Neural cell (in vitro differentiated cells): ENCODE measurements around the gene PPFIA1. TPM values are rescaled to one million over a fixed set of nuclear protein-coding genes. Genes with fewer than 3 reads are reported as not detected.

ENCODE experiments used
- H2AFZ ChIP-seq: fragments of 200-600, 300-800 bp; sonication (generic), shearing (Covaris generic); 2 replicates; pipeline ENCODE4 v1.6.0; 2014; ENCODE audit warnings: low read depth, mild to moderate bottlenecking, antibody characterized with exemption, low read length, moderate library complexity
- H3F3A ChIP-seq: fragments of 200-600 bp; shearing (Covaris generic); 2 replicates; pipeline ENCODE4 v1.6.1; 2016; ENCODE audit warnings: mild to moderate bottlenecking, moderate library complexity, mixed read lengths, antibody characterized with exemption, low read length; ENCODE audit not compliant: insufficient read depth, poor library complexity, severe bottlenecking
- H3K27ac ChIP-seq: fragments of 200-600, 300-800 bp; sonication (generic), shearing (Covaris generic); 2 replicates; pipeline ENCODE4 v1.5.1; 2014; ENCODE audit warnings: mild to moderate bottlenecking, low read length, moderate library complexity
- H3K27me3 ChIP-seq: fragments of 300-800, 200-600 bp; sonication (generic), shearing (Covaris generic); 2 replicates; pipeline ENCODE4 v1.6.0; 2014; ENCODE audit warnings: mild to moderate bottlenecking, low read depth, low read length, moderate library complexity; ENCODE audit not compliant: insufficient read depth
- H3K36me3 ChIP-seq: fragments of 300-800, 200-600 bp; sonication (generic), shearing (Covaris generic); 2 replicates; pipeline ENCODE4 v1.5.1; 2014; ENCODE audit warnings: mild to moderate bottlenecking, antibody characterized with exemption, low read length, moderate library complexity; ENCODE audit not compliant: insufficient read depth
- H3K4me2 ChIP-seq: fragments of 300-800, 200-600 bp; sonication (generic), shearing (Covaris generic); 2 replicates; pipeline ENCODE4 v1.6.0; 2014; ENCODE audit warnings: mild to moderate bottlenecking, low read length
- H3K4me3 ChIP-seq: fragments of 300-800, 200-600 bp; sonication (generic), shearing (Covaris generic); 2 replicates; pipeline ENCODE4 v1.5.1; 2014; ENCODE audit warnings: mild to moderate bottlenecking, low read length, moderate library complexity
- H3K79me2 ChIP-seq: fragments of 200-600 bp; shearing (Covaris generic); replicated peaks from 2 replicates; pipeline ENCODE4 v1.6.0; 2014; ENCODE audit warnings: mild to moderate bottlenecking, low read length, moderate library complexity; ENCODE audit not compliant: insufficient read depth
- H3K9ac ChIP-seq: fragments of 300-800, 200-600 bp; sonication (generic), shearing (Covaris generic); 2 replicates; pipeline ENCODE4 v1.6.1; 2016; ENCODE audit warnings: mild to moderate bottlenecking, low read length, mixed read lengths
- H3K9me2 ChIP-seq: fragments of 200-600 bp; shearing (Covaris generic); 2 replicates; pipeline ENCODE4 v1.6.1; 2016; ENCODE audit warnings: mild to moderate bottlenecking, low read length, mixed read lengths; ENCODE audit not compliant: insufficient read depth
- H3K9me3 ChIP-seq: fragments of 200-600, 300-800 bp; sonication (generic), shearing (Covaris generic); 2 replicates; pipeline ENCODE4 v1.6.1; 2016; ENCODE audit warnings: mild to moderate bottlenecking, mixed run types, low read length, moderate library complexity, mixed read lengths
- H4K20me1 ChIP-seq: fragments of 200-600 bp; shearing (Covaris generic); 2 replicates; pipeline ENCODE4 v1.6.1; 2016; ENCODE audit warnings: mild to moderate bottlenecking, mixed run types; ENCODE audit not compliant: insufficient read depth
- EP300 ChIP-seq: fragments of 450-650 bp; conservative IDR thresholded peaks from 2 replicates; pipeline ENCODE4 v1.6.1; 2014; ENCODE audit warnings: antibody characterized with exemption, mild to moderate bottlenecking, moderate library complexity; ENCODE audit not compliant: poor library complexity, severe bottlenecking
- EZH2 ChIP-seq: fragments of 200-600, 300-800 bp; shearing (Covaris generic), sonication (generic); IDR thresholded peaks from 2 replicates; pipeline ENCODE4 v1.6.1; 2014; ENCODE audit warnings: antibody characterized with exemption, low read length, borderline replicate concordance, mild to moderate bottlenecking; ENCODE audit not compliant: insufficient read depth, poor library complexity, severe bottlenecking
- MXI1 ChIP-seq: fragments of 450-650 bp; conservative IDR thresholded peaks from 2 replicates; pipeline ENCODE4 v1.6.1; 2014; ENCODE audit warnings: antibody characterized with exemption, mild to moderate bottlenecking; ENCODE audit not compliant: poor library complexity, severe bottlenecking
- POLR2AphosphoS5 ChIP-seq: IDR thresholded peaks from 2 replicates; pipeline ENCODE4 v1.6.1; 2012
- RAD21 ChIP-seq: fragments of 450-650 bp; conservative IDR thresholded peaks from 2 replicates; pipeline ENCODE4 v1.6.1; 2014; ENCODE audit warnings: antibody characterized with exemption, mild to moderate bottlenecking, moderate library complexity
- SMC3 ChIP-seq: fragments of 450-650 bp; conservative IDR thresholded peaks from 2 replicates; pipeline ENCODE4 v1.6.1; 2014; ENCODE audit warnings: antibody characterized with exemption, mild to moderate bottlenecking, moderate library complexity; ENCODE audit not compliant: poor library complexity
- TAF1 ChIP-seq: IDR thresholded peaks from 2 replicates; pipeline ENCODE4 v1.6.1; 2012; ENCODE audit warnings: low read depth
- polyA minus RNA-seq: library from RNA; depleted of rRNA, polyadenylated mRNA; stranded (reverse); fragments of >200 nt; gene quantifications from 2 replicates; pipeline ENCODE4 v1.2.3, GENCODE V29; 2014
- polyA plus RNA-seq: library from polyadenylated mRNA; depleted of rRNA; stranded (reverse); fragments of >200 nt; gene quantifications from 2 replicates; pipeline ENCODE4 v1.2.3, GENCODE V29; 2014
- TF ChIP-seq, protein P1 (sequence below): fragments of 450-650 bp; IDR thresholded peaks from 2 replicates; pipeline ENCODE4 v1.5.1; 2014; ENCODE audit warnings: antibody characterized with exemption, mild to moderate bottlenecking, moderate library complexity; ENCODE audit not compliant: poor library complexity, severe bottlenecking
- TF ChIP-seq, protein P2 (sequence below): IDR thresholded peaks from 2 replicates; pipeline ENCODE4 v1.6.1; 2012; ENCODE audit warnings: borderline replicate concordance

Gene PPFIA1
- polyA plus RNA-seq: 45.9 and 48.9 TPM in 2 replicates
- 55.8 and 63.3 TPM in 2 replicates for polyA minus RNA-seq

DNA sequence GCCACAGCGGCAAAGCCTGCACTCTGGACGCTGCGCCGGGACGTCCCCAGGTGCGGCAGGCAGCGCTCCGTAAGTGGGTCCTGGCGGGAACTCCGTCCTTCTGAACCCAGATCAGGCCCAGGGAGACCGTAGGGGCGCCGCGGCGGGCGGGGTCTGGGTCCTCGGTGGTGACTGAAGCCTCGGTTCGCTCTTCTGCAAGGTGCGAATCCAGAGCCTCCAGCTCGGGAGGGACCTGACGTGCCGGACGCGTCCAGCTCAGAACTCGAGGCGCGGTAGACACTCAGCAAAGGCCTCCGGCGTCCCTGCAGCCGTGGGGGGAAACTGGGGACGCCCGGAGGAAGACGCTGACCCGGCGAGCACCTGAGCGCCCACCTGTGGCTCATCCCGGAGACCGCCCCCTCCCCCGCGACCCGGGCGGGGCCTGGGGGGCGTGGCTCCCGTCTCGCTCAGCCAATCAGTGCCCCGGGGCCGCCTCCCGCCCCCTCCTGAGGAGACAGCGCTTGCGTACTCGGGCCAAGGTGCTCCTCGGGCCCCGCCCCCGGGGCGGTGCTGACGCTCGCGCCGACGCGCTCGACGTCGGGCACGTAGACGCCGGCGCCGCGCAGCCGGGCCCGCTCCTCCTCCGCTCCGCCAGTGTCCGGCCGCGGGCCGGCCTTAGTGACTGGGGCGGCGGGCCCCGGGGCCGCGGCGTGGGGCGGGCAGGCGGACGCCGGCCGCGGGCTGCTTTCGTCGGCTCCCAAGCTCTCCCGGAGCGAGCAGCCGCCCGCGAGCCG, at the start of gene PPFIA1:
Gene PPFIA1, plus strand, starts transcription at position 587 of the 773 bp plus-strand sequence. CDS start 1,483 bp downstream, outside the sequence.
- Histone ChIP-seq H3K4me2 (peak within 1 kb of the TSS; percentile 97), H3K27ac (peak within 1 kb of the TSS; percentile 24), H3K36me3 (no peaks in the 10 kb centered on the region), H3K9ac (peak within 1 kb of the TSS; percentile 72), H3K9me3 (no peaks in the 10 kb centered on the region), H3K79me2 (peaks cover 22% of the 10 kb centered on the region), H3K4me3 (peak within 1 kb of the TSS; percentile 97), H4K20me1 (no peaks in the 10 kb centered on the region), H3K27me3 (no peaks in the 10 kb centered on the region), H3F3A (no peaks in the 10 kb centered on the region), H2AFZ (peak within 1 kb of the TSS; percentile 96), H3K9me2 (no peaks in the 10 kb centered on the region)
- TF ChIP-seq EP300 (no peak), POLR2AphosphoS5 (peak; percentile 79), SMC3 (no peak), EZH2 (no peak), MXI1 (no peak), TAF1 (no peak), RAD21 (peak; percentile 22)
- TF ChIP-seq, protein P1, sequence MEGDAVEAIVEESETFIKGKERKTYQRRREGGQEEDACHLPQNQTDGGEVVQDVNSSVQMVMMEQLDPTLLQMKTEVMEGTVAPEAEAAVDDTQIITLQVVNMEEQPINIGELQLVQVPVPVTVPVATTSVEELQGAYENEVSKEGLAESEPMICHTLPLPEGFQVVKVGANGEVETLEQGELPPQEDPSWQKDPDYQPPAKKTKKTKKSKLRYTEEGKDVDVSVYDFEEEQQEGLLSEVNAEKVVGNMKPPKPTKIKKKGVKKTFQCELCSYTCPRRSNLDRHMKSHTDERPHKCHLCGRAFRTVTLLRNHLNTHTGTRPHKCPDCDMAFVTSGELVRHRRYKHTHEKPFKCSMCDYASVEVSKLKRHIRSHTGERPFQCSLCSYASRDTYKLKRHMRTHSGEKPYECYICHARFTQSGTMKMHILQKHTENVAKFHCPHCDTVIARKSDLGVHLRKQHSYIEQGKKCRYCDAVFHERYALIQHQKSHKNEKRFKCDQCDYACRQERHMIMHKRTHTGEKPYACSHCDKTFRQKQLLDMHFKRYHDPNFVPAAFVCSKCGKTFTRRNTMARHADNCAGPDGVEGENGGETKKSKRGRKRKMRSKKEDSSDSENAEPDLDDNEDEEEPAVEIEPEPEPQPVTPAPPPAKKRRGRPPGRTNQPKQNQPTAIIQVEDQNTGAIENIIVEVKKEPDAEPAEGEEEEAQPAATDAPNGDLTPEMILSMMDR: no peak
- TF ChIP-seq, protein P2, sequence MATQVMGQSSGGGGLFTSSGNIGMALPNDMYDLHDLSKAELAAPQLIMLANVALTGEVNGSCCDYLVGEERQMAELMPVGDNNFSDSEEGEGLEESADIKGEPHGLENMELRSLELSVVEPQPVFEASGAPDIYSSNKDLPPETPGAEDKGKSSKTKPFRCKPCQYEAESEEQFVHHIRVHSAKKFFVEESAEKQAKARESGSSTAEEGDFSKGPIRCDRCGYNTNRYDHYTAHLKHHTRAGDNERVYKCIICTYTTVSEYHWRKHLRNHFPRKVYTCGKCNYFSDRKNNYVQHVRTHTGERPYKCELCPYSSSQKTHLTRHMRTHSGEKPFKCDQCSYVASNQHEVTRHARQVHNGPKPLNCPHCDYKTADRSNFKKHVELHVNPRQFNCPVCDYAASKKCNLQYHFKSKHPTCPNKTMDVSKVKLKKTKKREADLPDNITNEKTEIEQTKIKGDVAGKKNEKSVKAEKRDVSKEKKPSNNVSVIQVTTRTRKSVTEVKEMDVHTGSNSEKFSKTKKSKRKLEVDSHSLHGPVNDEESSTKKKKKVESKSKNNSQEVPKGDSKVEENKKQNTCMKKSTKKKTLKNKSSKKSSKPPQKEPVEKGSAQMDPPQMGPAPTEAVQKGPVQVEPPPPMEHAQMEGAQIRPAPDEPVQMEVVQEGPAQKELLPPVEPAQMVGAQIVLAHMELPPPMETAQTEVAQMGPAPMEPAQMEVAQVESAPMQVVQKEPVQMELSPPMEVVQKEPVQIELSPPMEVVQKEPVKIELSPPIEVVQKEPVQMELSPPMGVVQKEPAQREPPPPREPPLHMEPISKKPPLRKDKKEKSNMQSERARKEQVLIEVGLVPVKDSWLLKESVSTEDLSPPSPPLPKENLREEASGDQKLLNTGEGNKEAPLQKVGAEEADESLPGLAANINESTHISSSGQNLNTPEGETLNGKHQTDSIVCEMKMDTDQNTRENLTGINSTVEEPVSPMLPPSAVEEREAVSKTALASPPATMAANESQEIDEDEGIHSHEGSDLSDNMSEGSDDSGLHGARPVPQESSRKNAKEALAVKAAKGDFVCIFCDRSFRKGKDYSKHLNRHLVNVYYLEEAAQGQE: no peak

DNA sequence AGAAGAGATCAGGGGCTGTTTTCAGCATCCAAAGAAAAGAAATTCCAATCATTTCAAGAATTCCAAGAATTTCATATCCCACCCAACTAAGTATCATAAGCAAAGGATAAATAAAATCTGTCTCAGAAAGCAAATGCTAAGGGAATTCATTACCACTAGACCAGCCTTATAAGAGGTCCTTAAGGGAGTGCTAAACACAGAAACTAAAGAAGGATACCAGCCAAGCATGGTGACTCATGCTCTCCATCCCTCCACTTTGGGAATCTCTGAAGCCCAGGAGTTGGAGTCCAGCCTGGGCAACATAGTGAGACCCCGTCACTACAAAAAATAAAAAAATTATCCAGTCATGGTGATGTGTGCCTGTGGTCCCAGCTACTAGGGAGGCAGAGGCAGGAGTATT, 49.6 kb upstream of the PPFIA1 start:
- no peaks in the 10 kb centered on the region for H4K20me1 ChIP-seq
- H3K36me3 ChIP-seq: no peaks in the 10 kb centered on the region
- H3K4me2 ChIP-seq: no peak overlapping the region
- no peak overlapping the region for H3K27ac ChIP-seq
- H3K9me2 ChIP-seq: no peaks in the 10 kb centered on the region
- no peaks in the 10 kb centered on the region for H3K27me3 ChIP-seq
- TF ChIP-seq EZH2 (no peak), SMC3 (no peak), RAD21 (no peak), EP300 (no peak), MXI1 (no peak), TAF1 (no peak), POLR2AphosphoS5 (no peak)
- TF ChIP-seq, protein P2: no peak
- TF ChIP-seq, protein P1: no peak
- H3K79me2 ChIP-seq: no peaks in the 10 kb centered on the region
- no peak overlapping the region for H3K9ac ChIP-seq
- H3F3A ChIP-seq: no peaks in the 10 kb centered on the region
- no peak overlapping the region for H3K4me3 ChIP-seq
- H3K9me3 ChIP-seq: no peaks in the 10 kb centered on the region
- no peak overlapping the region for H2AFZ ChIP-seq
